GM19025 (cell line): ENCODE measurements around the gene DIAPH3.
"Not testable (repeated sequence)": the region's sequence is repeated elsewhere in the genome, so short reads cannot be mapped to it uniquely, and the experiment has no call there.

ENCODE experiments used
- ATAC-seq: cut with Tn5 transposase; IDR thresholded peaks from one replicate; pipeline ENCODE4 v1.9.1; 2021; ENCODE audit warnings: mild to moderate bottlenecking, low read depth, moderate library complexity; ENCODE audit not compliant: unreplicated experiment

The DIAPH3 gene

DNA sequence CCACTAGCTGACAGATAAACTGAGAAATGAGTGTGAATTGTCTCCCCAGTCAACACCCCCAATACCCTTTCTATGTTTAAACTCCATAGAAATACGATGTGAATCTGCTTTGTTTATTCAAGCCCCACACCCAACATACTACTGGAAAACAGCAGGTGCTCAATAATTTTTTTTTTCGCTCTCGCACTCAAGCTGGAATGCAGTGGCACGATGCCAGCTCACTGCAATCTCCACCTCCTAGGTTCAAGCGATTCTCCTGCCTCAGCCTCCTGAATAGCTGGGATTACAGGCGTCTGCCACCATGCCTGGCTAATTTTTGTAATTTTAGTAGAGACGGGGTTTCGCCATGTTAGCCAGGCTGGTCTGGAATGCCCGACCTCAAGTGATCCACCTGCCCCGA is 123.1 kb downstream of the DIAPH3 start:
- not testable (repeated sequence) for ATAC-seq

GRCh38 chr13:60035874-60036273 is 127.9 kb downstream of the DIAPH3 start:
- ATAC-seq, result no peak

- ATAC-seq, result no peak
These were observed 130.9 kb downstream of the DIAPH3 start for GRCh38 chr13:60032851-60033250.

- no peak for ATAC-seq
These were observed 135.7 kb downstream of the DIAPH3 start for GRCh38 chr13:60028021-60028420.

- no peak for ATAC-seq
These were observed 137.4 kb downstream of the DIAPH3 start for GRCh38 chr13:60026286-60026685.

DNA sequence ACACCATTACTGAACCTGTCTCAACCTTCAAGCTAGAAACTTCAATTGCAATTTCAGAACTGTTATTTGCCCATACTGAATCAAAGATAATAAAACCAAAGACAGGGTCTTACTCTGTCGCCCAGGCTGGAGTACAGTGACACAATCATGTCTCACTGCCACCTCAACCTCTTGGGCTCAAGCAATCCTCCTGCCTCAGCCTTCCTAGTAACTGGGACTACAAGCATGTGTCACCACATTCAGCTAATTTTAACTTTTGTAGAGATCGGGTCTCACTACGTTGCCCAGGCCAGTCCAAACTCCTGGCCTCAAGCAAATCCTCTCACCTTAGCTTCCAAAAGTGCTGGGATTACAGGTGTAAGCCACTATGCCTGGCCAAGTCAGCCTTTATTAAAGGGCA is 143.4 kb downstream of the DIAPH3 start:
- no peak for ATAC-seq

DNA sequence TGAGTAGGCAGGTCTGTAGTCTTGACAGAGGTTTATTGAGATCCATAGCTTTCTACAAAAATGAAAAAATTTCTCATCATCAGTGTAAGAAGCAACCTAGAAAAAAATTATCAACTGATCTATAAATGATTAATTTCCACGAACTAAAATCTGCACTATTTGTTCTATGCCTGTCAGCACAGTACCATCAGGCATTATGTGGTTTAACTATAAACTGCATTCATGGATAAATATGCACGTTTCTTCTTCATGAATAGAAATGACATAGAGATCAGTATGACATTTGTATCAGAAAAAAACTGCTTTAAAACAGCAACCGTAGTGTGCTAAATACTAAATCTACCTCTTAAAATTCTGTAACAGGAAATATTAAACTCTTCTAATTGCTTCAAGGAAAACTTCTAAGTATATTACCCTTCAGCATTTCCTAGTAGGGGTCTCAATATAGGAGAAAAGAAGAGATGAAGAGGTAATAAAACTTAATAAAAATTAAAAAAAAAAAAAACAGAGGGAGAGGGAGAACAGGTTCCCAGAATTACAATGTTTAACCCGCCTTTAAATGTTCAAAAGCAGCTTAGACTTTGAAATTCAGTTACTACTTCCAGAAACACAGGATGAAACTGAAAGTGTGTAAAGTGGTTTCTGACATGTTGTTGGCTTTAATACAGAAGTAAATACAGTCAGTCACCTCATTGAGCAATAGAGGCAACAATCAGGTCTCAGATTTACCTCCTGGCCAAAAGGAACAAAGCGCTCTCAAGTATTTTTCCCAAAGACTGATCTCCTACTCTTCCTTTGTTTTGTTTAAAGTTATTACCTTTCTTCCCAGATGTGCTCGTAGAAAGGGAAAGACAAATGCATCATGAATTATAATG is 144.4 kb downstream of the DIAPH3 start:
- ATAC-seq, result no peak

DNA sequence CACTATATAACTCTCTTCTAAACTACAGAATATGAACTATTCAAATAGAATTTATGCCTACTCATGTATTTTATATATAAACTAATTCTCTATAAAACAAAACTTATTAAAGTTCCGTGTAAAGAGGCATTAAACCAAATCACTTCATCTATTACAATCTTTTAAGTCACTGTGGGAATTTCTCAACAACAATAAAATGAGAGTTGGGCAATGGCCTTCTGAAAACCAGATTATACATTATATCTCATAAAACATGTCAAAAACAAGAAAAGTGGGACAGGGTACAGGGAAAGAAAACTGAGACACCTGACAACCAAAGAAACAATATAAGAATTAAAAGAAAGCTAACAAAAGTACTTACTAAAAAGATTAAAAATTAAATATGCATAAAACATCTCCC is 145.2 kb downstream of the DIAPH3 start:
- ATAC-seq, result no peak

DNA sequence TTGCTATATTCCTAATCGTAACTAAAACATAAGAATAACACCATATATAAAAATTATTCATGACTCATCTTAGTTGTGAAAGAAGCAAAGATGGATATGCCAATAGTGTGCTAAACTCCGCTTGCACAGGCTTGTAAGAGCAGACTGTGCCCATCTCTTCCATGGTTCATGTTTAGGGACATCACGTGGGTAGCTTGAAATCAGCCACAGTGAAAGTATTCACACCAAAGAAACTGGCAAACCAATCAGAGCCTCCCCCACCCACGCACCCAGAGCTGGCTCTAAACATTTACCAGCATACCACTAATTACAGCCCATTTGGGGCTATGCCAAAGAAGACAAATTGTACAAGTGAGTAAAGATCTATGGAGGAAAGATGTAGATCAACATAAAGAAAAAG is 147.5 kb downstream of the DIAPH3 start:
- no peak for ATAC-seq

GRCh38 chr13:60013166-60013565 is 150.6 kb downstream of the DIAPH3 start:
- ATAC-seq, result no peak

- ATAC-seq, result no peak
These were observed 151.2 kb downstream of the DIAPH3 start for GRCh38 chr13:60012488-60012887.

DNA sequence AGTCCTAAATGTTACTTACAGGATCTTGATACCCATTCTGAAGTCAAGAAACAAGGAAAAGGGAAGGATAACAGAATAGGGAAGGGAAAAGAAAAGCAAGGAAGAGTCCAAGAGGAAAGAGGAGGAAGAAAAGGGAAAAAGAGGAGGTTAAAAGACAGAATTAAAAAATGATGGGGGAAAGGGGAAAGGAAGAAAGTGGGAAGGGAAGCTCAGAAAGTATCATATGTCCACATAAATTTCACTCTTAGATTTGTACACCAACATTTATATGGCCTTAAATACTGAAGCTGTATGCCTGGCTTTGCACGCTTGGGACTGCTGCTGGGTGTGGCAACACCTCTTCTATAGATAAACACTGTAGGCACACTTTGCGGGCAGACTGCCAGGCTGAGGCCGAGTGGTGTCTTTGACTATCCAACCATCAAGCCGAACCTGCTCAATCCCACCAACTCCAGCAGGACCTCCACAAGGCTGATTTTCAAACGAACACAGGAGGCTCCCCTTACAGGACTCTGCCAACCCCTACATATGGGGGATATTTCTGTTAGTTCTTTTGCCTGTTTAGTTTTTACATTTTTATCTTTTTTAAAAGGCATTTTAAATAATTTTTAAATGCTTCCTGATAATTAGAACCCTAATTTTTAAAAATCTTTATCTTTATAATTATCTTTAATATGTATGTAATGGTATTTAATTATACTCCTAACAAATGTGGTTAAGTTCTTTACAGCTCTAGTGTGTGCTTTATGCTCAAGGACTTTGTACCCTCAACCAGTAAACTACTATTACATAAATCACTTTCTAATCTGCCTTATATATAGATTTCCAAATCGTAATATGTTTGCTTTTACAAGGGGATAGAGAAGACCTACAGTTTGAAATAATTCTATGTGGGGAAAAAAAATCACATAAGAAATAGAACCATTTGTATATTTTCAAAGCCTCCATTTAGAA is 154.2 kb downstream of the DIAPH3 start:
- ATAC-seq, result no peak

DNA sequence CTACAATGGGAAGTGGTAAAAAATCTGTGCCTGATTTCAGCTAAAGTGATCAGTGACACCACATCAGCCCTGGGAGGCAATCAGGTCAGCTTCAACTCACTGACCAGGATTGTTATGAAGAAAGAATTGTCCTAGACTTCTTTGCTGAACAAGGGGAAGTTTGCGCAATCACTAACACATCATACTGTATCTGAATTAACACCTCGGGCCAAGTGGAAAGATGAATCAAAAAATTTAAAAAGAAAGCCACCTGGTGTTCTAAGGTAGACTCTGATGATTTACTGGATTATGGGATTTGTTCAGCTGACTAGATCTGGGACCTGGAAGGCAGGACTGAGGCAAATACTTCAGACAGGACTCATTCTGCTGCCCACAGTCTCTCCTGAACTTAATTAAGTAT is 161.8 kb downstream of the DIAPH3 start:
- ATAC-seq, result no peak

GRCh38 chr13:60000976-60001375 is 162.8 kb downstream of the DIAPH3 start:
- ATAC-seq, result no peak

- no peak for ATAC-seq
These were observed 163.6 kb downstream of the DIAPH3 start for GRCh38 chr13:60000081-60000480.

GRCh38 chr13:59997976-59998375 is 165.8 kb downstream of the DIAPH3 start:
- ATAC-seq, result no peak

GRCh38 chr13:59996461-59996980 is 167.2 kb downstream of the DIAPH3 start:
- no peak for ATAC-seq

DNA sequence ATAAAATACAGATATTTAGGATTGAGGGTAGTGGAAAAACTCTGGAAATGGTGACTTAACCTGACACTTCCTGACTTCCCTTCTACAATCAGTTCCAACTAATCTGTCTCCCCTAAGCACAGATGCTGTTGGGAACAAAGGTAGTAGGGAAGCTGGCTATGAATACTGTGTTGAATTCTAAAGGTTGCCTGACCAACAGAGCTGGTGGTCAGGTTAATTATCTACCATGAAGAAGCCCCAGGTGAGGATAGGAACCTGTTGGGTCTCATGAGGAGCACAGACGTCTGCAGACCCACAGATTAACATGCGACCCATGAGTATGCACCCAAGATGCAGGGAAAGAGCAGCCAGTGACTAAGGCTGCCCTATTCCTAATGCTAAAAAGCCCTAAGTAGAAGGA is 172.3 kb downstream of the DIAPH3 start:
- ATAC-seq, result no peak

- no peak for ATAC-seq
These were observed 180.9 kb downstream of the DIAPH3 start for GRCh38 chr13:59982631-59983382.

GRCh38 chr13:59979589-59979988 is 184.1 kb downstream of the DIAPH3 start:
- ATAC-seq, result no peak
